C4-2B (cell line): ENCODE data around the gene DAW1.

ENCODE experiments used
- ZFX ChIP-seq: fragments of 450-650 bp; IDR thresholded peaks from 2 replicates; pipeline ENCODE4 v1.6.1; 2017
- TF ChIP-seq, protein P1 (sequence below): fragments of 450-650 bp; conservative IDR thresholded peaks from 2 replicates; pipeline ENCODE4 v1.5.1; 2017; ENCODE audit warnings: mild to moderate bottlenecking

DNA sequence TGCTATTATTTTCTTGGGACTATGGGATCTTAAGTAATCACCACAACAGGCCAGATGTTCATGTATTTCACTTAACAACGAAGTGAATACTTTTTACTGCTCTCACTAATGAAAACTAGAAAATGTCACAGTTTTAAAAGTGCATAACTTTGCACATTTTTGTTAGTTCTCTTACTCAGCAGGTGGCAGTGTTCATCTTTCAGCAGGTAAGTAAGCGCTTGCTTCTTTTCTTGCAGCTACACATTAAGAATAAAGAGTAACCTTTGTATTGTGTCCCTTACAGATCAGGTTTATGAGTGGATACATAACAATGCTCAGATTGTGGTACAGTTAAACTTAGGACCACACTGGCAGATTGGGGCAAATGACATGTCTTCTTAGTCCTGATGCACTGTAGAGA, 61.0 kb downstream of the DAW1 start:
- TF ChIP-seq, protein P1, sequence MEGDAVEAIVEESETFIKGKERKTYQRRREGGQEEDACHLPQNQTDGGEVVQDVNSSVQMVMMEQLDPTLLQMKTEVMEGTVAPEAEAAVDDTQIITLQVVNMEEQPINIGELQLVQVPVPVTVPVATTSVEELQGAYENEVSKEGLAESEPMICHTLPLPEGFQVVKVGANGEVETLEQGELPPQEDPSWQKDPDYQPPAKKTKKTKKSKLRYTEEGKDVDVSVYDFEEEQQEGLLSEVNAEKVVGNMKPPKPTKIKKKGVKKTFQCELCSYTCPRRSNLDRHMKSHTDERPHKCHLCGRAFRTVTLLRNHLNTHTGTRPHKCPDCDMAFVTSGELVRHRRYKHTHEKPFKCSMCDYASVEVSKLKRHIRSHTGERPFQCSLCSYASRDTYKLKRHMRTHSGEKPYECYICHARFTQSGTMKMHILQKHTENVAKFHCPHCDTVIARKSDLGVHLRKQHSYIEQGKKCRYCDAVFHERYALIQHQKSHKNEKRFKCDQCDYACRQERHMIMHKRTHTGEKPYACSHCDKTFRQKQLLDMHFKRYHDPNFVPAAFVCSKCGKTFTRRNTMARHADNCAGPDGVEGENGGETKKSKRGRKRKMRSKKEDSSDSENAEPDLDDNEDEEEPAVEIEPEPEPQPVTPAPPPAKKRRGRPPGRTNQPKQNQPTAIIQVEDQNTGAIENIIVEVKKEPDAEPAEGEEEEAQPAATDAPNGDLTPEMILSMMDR, result peak; percentile 17; the same call in 1 of the 2 replicates
- no peak for TF ChIP-seq ZFX
